Loucy (cell line): ENCODE measurements around the gene AGBL4.

ENCODE experiments used
- CTCF ChIP-seq: fragments of 200-600 bp; sonication (generic); conservative IDR thresholded peaks from 2 replicates; pipeline ENCODE4 v1.5.1; 2014; ENCODE audit warnings: mild to moderate bottlenecking, antibody characterized with exemption, low read length
- EZH2phosphoT487 ChIP-seq: fragments of 200-600 bp; IDR thresholded peaks from 2 replicates; pipeline ENCODE4 v1.6.1; 2018; ENCODE audit warnings: antibody characterized with exemption, mild to moderate bottlenecking, moderate library complexity, borderline replicate concordance

GRCh38 chr1:49951385-49951784, 72.4 kb downstream of the AGBL4 start:
- TF ChIP-seq CTCF = no peak
- TF ChIP-seq EZH2phosphoT487 = no peak
